MM.1S (cell line): ENCODE data around the gene AQP5.

Source experiments
- CTCF ChIP-seq: fragments of 300-600 bp; sonication (generic); IDR thresholded peaks from 2 replicates; pipeline ENCODE4 v1.5.1; 2016; ENCODE audit warnings: antibody characterized with exemption, low read length, mixed read lengths
- EZH2 ChIP-seq: fragments of 300-600 bp; sonication (generic); optimal IDR thresholded peaks from 2 replicates; pipeline ENCODE3; 2017; ENCODE audit warnings: low read depth, mild to moderate bottlenecking, antibody characterized with exemption, low read length, mixed read lengths

DNA sequence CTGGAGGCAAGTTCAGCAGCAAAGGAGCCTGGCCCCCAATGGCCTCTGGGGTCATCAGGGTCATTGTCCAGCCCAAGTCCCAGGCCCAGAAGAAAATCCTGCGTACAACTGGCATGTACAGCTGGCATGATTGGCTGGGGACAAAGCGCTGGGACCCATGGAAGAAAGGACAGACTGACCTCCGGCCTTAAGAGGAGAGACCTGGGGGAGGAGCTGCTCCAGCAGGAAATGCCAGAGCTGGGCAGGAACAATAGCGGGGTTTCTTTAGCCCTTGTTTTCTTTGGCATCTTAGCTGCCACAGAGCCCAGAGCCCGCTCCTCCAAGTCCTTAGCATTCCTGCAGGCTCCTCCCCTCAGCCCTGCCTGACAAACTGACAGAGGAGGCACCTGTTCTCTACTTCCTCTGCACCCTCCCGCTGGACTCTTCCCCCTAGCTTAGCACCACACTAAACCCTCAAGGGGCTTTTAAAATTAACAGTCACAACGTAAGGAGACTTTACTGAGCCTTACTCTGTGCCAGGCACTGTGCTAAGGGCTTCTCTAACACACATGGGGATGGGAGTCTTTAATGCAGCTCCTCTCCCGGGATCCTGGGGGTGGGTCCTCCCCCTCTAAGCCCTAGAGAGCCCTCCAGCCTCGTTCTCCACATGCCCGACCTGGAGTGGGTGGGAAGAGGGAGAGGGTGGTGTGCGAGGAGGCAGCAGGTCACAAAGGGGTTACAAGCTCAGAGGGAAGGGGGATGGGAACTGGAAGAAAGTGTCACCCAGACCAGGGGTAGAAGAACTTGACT, 1.8 kb upstream of the AQP5 start:
- TF ChIP-seq EZH2 (no peak), CTCF (no peak)
